Gastroesophageal sphincter (tissue), 3 donors: Measurements from ENCODE around the gene RAB3C.

Experiments used
- CTCF ChIP-seq, 4 experiments: fragments of 200-600 bp in 2 of 4; fragments of 450-650 bp in 2 of 4; sonication (generic) in 1 of 4; IDR thresholded peaks; one replicate each; pipeline ENCODE4 v1.5.1; 2017 to 2019; ENCODE audit warnings: antibody characterized with exemption in 4 of 4, mild to moderate bottlenecking in 2 of 4, moderate library complexity in 2 of 4
- POLR2AphosphoS5 ChIP-seq: sonication (generic); formaldehyde crosslinking; IDR thresholded peaks from one replicate; pipeline ENCODE4 v1.6.1; 2017; ENCODE audit warnings: antibody characterized with exemption

GRCh38 chr5:58872670-58873273, 289.9 kb downstream of the RAB3C start:
- TF ChIP-seq POLR2AphosphoS5 (no peak), CTCF (IDR thresholded peaks at IDR 0.05) (no peak)
